ENCODE measurements around the gene PIGQ. TPM values are rescaled to one million over a fixed set of nuclear protein-coding genes. Genes with fewer than 3 reads are reported as not detected.

The PIGQ gene
- total RNA-seq, 1 donor from 2014 or later: 46.6 TPM

GRCh38 chr16:531494-532125 is 38.2 kb upstream of the PIGQ start:
- no peak for DNase-seq (ENCODE audit: low spot score)
- intact Hi-C loops (cut with DNase I): no loop called here

GRCh38 chr16:533391-534123 is 36.2 kb upstream of the PIGQ start:
- intact Hi-C loops (cut with DNase I): no loop called here
- DNase-seq (ENCODE audit: low spot score) (no peak), ATAC-seq (no peak)

More at GRCh38 chr16:531494-532125, 38.2 kb upstream of the PIGQ start:
- ATAC-seq: no peak

- ATAC-seq (no peak), DNase-seq (ENCODE audit: low spot score) (no peak)
- intact Hi-C loops (cut with DNase I): no loop called here
Measured at GRCh38 chr16:534135-534534, 35.6 kb upstream of the PIGQ start.

GRCh38 chr16:534856-535445 is 34.8 kb upstream of the PIGQ start:
- DNase-seq (ENCODE audit: low spot score) (no peak), ATAC-seq (no peak)
- intact Hi-C loops (cut with DNase I): no loop called here

GRCh38 chr16:535446-536405 is 34.0 kb upstream of the PIGQ start:
- DNase-seq (ENCODE audit: low spot score): no peak
- ATAC-seq: no peak
- intact Hi-C loops (cut with DNase I): no loop called here

GRCh38 chr16:536746-537145 is 33.0 kb upstream of the PIGQ start:
- intact Hi-C loops (cut with DNase I): no loop called here
- DNase-seq (ENCODE audit: low spot score) (no peak), ATAC-seq (no peak)

- ATAC-seq: no peak
- intact Hi-C loops (cut with DNase I): no loop called here
- no peak for DNase-seq (ENCODE audit: low spot score)
Measured at GRCh38 chr16:537415-538335, 32.1 kb upstream of the PIGQ start.

- DNase-seq (ENCODE audit: low spot score): no peak
- no peak for ATAC-seq
- intact Hi-C loops (cut with DNase I): no loop called here
Measured at GRCh38 chr16:539901-540530, 29.8 kb upstream of the PIGQ start.

- intact Hi-C loops (cut with DNase I): no loop called here
- no peak for DNase-seq (ENCODE audit: low spot score)
- no peak for ATAC-seq
Measured at GRCh38 chr16:540645-541340, 29.0 kb upstream of the PIGQ start.

GRCh38 chr16:543301-544164 is 26.2 kb upstream of the PIGQ start:
- ATAC-seq: no peak
- intact Hi-C loops (cut with DNase I): no loop called here
- DNase-seq (ENCODE audit: low spot score): no peak

GRCh38 chr16:544517-544916 is 25.3 kb upstream of the PIGQ start:
- ATAC-seq (no peak), DNase-seq (ENCODE audit: low spot score) (no peak)
- intact Hi-C loops (cut with DNase I): no loop called here

- DNase-seq (ENCODE audit: low spot score): peak; percentile 86
- intact Hi-C loops (cut with DNase I): no loop called here
- peak; percentile 87 for ATAC-seq
Measured at GRCh38 chr16:546909-547770, 22.6 kb upstream of the PIGQ start.

GRCh38 chr16:548586-548985 is 21.2 kb upstream of the PIGQ start:
- ATAC-seq (no peak), DNase-seq (ENCODE audit: low spot score) (no peak)

GRCh38 chr16:549544-550263 is 20.1 kb upstream of the PIGQ start:
- DNase-seq (ENCODE audit: low spot score) (no peak), ATAC-seq (no peak)
- intact Hi-C loops (cut with DNase I): no loop called here

More at GRCh38 chr16:548586-548985, 21.2 kb upstream of the PIGQ start:
- intact Hi-C loops (cut with DNase I): no loop called here

- ATAC-seq (no peak), DNase-seq (ENCODE audit: low spot score) (no peak)
- intact Hi-C loops (cut with DNase I): no loop called here
Measured at GRCh38 chr16:551210-551609, 18.6 kb upstream of the PIGQ start.
